LNCAP (cell line): Measurements from ENCODE around the gene KITLG.

Source experiments
- CTCF ChIP-seq: fragments of 450-650 bp; IDR thresholded peaks from 2 replicates; pipeline ENCODE4 v1.5.1; 2017; ENCODE audit warnings: mild to moderate bottlenecking

Gene KITLG

GRCh38 chr12:88574278-88574677 is 6.0 kb downstream of the KITLG start:
- TF ChIP-seq CTCF, result no peak

GRCh38 chr12:88573583-88573982 is 6.7 kb downstream of the KITLG start:
- no peak for TF ChIP-seq CTCF

- TF ChIP-seq CTCF, result no peak
Observed at GRCh38 chr12:88572781-88573549, 7.3 kb downstream of the KITLG start.

GRCh38 chr12:88571543-88571942 is 8.7 kb downstream of the KITLG start:
- TF ChIP-seq CTCF, result no peak

GRCh38 chr12:88570103-88570502 is 10.2 kb downstream of the KITLG start:
- no peak for TF ChIP-seq CTCF

- no peak for TF ChIP-seq CTCF
Observed at GRCh38 chr12:88566430-88566829, 13.8 kb downstream of the KITLG start.

GRCh38 chr12:88562846-88563582 is 17.3 kb downstream of the KITLG start:
- no peak for TF ChIP-seq CTCF
